ENCODE measurements around the gene CHKA. TPM values are rescaled to one million over a fixed set of nuclear protein-coding genes. Genes with fewer than 3 reads are reported as not detected.

CHKA gene
- total and polyA plus RNA-seq, 2 of the 8 experiments (the other 6 are each of a cell fraction or from before 2014, with no cell fraction given), result 61.2 to 86.6 TPM

DNA sequence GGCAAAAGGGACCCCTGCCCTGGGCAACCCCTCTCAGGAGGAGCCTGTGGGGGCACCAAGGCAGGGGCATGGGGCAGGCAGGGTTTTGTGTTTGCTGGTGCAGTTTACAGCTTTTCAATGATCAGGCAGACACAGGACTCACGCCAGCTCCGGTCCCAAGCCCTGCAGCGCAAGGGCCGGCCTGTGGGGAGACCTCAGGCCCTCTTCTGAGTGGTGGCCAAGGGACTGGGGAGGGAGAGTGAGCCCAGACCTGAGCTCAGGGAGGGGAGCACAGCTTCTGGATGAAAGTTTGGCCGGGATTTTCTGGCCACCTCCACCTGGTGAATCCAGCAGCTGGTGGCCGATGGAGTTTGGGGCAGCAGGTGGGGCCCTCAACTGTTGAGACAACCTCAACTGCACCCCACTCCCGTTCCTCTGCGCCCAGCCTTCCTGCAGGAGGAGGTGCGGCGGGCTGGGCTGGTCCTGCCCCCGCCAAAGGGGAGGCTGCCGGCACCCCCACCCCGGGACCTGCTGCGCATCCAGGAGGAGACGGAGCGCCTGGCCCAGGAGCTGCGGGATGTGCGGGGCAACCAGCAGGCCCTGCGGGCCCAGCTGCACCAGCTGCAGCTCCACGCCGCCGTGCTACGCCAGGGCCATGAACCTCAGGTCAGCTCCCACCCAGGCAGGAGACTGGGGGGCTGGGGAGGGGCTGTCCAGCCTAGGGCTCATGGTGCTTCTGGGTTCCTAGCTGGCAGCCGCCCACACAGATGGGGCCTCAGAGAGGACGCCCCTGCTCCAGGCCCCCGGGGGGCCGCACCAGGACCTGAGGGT, 78.8 kb downstream of the CHKA start:
- POLR2A ChIA-PET (ENCODE audit: partially characterized antibody), result interaction anchor here (0.6 to 16.6 kb wide), 7 partner anchors 10 to 386 kb away, joined by 3 to 183 read pairs (median 3); partner anchors contain the start of genes CHKA and NDUFS8
- no peak overlapping the region for H3K4me3 ChIP-seq (ENCODE audit: extremely low read depth in 1 of 4, insufficient read depth in 2 of 4, low read depth in 3 of 4, low read length in 4 of 4)
- 94% methylated on average over 24 of the region's 27 CpGs; no CpG with 5 or more reads in 1 of the 2 experiments for WGBS, 2 experiments (ENCODE audit: extremely low coverage in 1 of 2, insufficient coverage in 1 of 2, insufficient read length in 1 of 2, insufficient replicate concordance in 2 of 2, low coverage in 1 of 2, low lambda C conversion rate in 2 of 2, missing lambda C conversion rate in 1 of 2)
- H2AK5ac ChIP-seq (ENCODE audit: low read depth, low read length), result no peak overlapping the region
- peaks cover 0 to 6% of the 10 kb centered on the region in 2 experiments for H4K20me1 ChIP-seq (replicated peaks in 1 of 2; ENCODE audit: control insufficient read depth in 1 of 2, insufficient read depth in 2 of 2, low read length in 2 of 2)
- H3K79me2 ChIP-seq (ENCODE audit: control insufficient read depth in 1 of 2, insufficient read depth in 2 of 2, low read length in 2 of 2), result no peaks in the 10 kb centered on the region
- no peak overlapping the region for H2BK120ac ChIP-seq (replicated peaks; ENCODE audit: low read depth, low read length)
- DNase-seq (ENCODE audit: low read depth in 1 of 2, low spot score in 2 of 2) (no peak), FAIRE-seq (no peak)
- no peaks in the 10 kb centered on the region for H3K27me3 ChIP-seq (replicated peaks in 1 of 4; ENCODE audit: control insufficient read depth in 3 of 4, extremely low read depth in 1 of 4, insufficient read depth in 3 of 4, low read length in 3 of 4)
- no peak overlapping the region for H3K27ac ChIP-seq (ENCODE audit: low read depth, low read length)
- no peak overlapping the region for H3K18ac ChIP-seq (ENCODE audit: extremely low read depth, low read length)
- H4K5ac ChIP-seq (ENCODE audit: insufficient read length, low read depth, low read length), result no peak overlapping the region
- H4K8ac ChIP-seq (ENCODE audit: extremely low read depth, insufficient read depth, low read length), result no peak overlapping the region
- H2BK12ac ChIP-seq (ENCODE audit: low read depth, low read length), result no peak overlapping the region
- no peaks in the 10 kb centered on the region for H3K36me3 ChIP-seq (ENCODE audit: control insufficient read depth in 2 of 4, insufficient read depth in 4 of 4, low read length in 3 of 4)
- H2BK20ac ChIP-seq (ENCODE audit: low read length), result no peak overlapping the region
- H4K91ac ChIP-seq (replicated peaks; ENCODE audit: insufficient read length, low read length), result no peak overlapping the region
- no peak overlapping the region for H3K9ac ChIP-seq (replicated peaks in 1 of 4; ENCODE audit: extremely low read depth in 1 of 4, low read depth in 3 of 4, low read length in 3 of 4)
- H3K14ac ChIP-seq (ENCODE audit: insufficient read length), result no peak overlapping the region
- H3K56ac ChIP-seq (replicated peaks; ENCODE audit: insufficient read length, low read depth, low read length), result no peak overlapping the region
- H3K9me3 ChIP-seq (ENCODE audit: insufficient read depth in 2 of 2, low read depth in 1 of 2, low read length in 1 of 2), result no peaks in the 10 kb centered on the region
- H2BK15ac ChIP-seq (ENCODE audit: low read length), result no peak overlapping the region
- H3K23ac ChIP-seq (ENCODE audit: insufficient read length), result no peak overlapping the region
- peaks cover 4 to 27% (median 20%) of the 10 kb centered on the region in 4 experiments for H3K4me1 ChIP-seq (replicated peaks in 1 of 4; ENCODE audit: control insufficient read depth in 3 of 4, insufficient read depth in 4 of 4, low read length in 3 of 4)
- no peak overlapping the region for H2BK5ac ChIP-seq (ENCODE audit: low read depth, low read length)
- no peak overlapping the region for H2AFZ ChIP-seq (ENCODE audit: low read length)
- CTCF ChIA-PET (ENCODE audit: partially characterized antibody), result interaction anchor here (0.9 to 2.7 kb wide), 10 partner anchors 10 to 165 kb away, joined by 3 to 18 read pairs (median 4); partner anchors contain the start of gene NDUFS8
- H3K23me2 ChIP-seq (ENCODE audit: low read depth, low read length), result no peaks in the 10 kb centered on the region; the same call in 1 of the 2 replicates
- no peak overlapping the region for H3K4ac ChIP-seq (replicated peaks; ENCODE audit: insufficient read length, low read depth, low read length)
- no peak overlapping the region for H3K4me2 ChIP-seq (ENCODE audit: insufficient read depth in 1 of 2, low read depth in 2 of 2, low read length in 2 of 2)
- H3K79me1 ChIP-seq (ENCODE audit: low read depth, low read length), result no peaks in the 10 kb centered on the region
- no peak for TF ChIP-seq CTBP2 (IDR thresholded peaks at IDR 0.05; ENCODE audit: borderline replicate concordance, insufficient read depth, insufficient read length, low read length)
- TF ChIP-seq YY1 (IDR thresholded peaks at IDR 0.05; ENCODE audit: low read depth, low read length), result no peak
- TF ChIP-seq CREB1 (IDR thresholded peaks at IDR 0.05), result no peak
- TF ChIP-seq CHD2 (IDR thresholded peaks at IDR 0.05; ENCODE audit: low read length), result no peak
- TF ChIP-seq ZNF274 (IDR thresholded peaks at IDR 0.05; ENCODE audit: borderline replicate concordance, extremely low read depth, low read length), result no peak
- TF ChIP-seq BCL11A (IDR thresholded peaks at IDR 0.05; ENCODE audit: low read depth in 2 of 2, low read length in 2 of 2), result no peak
- TF ChIP-seq TCF12 (IDR thresholded peaks at IDR 0.05; ENCODE audit: low read depth, low read length), result no peak
- no peak for TF ChIP-seq SIN3A (conservative IDR thresholded peaks at IDR 0.05 in 1 of 2, IDR thresholded peaks at IDR 0.05 in 1 of 2; ENCODE audit: low read depth in 1 of 2, low read length in 2 of 2)

Measured in H1 (cell line).